Endothelial cell of umbilical vein (primary cell): ENCODE data around the gene COL6A3. TPM values are rescaled to one million over a fixed set of nuclear protein-coding genes. Genes with fewer than 3 reads are reported as not detected.

Source experiments
- BruUV-seq: library from RNA; stranded (reverse); fragments of 400-500 nt; replicated peaks from 2 replicates; lab custom pipeline; 2021; lab: Mats Ljungman, UMichigan
- CTCF ChIA-PET: fragments of 300-600, 350-600 bp; sonication (Branson Sonifier 250); formaldehyde crosslinking; loops from one replicate; lab custom pipeline; 2021; ENCODE audit warnings: antibody characterized with exemption, inconsistent platforms; lab: Charles Lee
- POLR2A ChIA-PET: fragments of 300-600, 350-600 bp; sonication (Branson Sonifier 250); formaldehyde crosslinking; loops from one replicate; lab custom pipeline; 2021; ENCODE audit warnings: antibody characterized with exemption, inconsistent platforms; lab: Charles Lee
- DNase-seq: peaks from one replicate; pipeline ENCODE4 v3.0.0-alpha.2; 2011; ENCODE audit warnings: low read depth, low spot score
- FAIRE-seq: peaks from 2 replicates; lab custom pipeline; 2011; peaks lifted over from hg19 to GRCh38; lab: Jason Lieb, UNC
- H2AFZ ChIP-seq: 2 replicates; pipeline ENCODE4 v1.6.0; 2012; ENCODE audit warnings: low read depth, low read length, control low read depth, inconsistent platforms
- H3K27ac ChIP-seq: 2 replicates; pipeline ENCODE4 v1.5.1; 2011; ENCODE audit warnings: low read depth, mild to moderate bottlenecking, control low read depth, low read length, moderate library complexity; ENCODE audit not compliant: insufficient read depth
- H3K27me3 ChIP-seq, 2 experiments: 2 replicates each; pipeline versions ENCODE4 v1.6.0 to v1.6.1; 2011; ENCODE audit warnings: low read length in 2 of 2, mixed read lengths in 1 of 2; ENCODE audit not compliant: control insufficient read depth in 2 of 2, insufficient read depth in 2 of 2
- H3K36me3 ChIP-seq, 2 experiments: 2 replicates in 1 of 2; 3 replicates in 1 of 2; pipeline ENCODE4 v1.5.1; 2011; ENCODE audit warnings: low read length in 2 of 2, mild to moderate bottlenecking in 1 of 2, moderate library complexity in 1 of 2; ENCODE audit not compliant: control insufficient read depth in 2 of 2, insufficient read depth in 2 of 2; ENCODE audit errors: extremely low read depth in 1 of 2
- H3K4me1 ChIP-seq: 3 replicates; pipeline ENCODE4 v1.5.1; 2011; ENCODE audit warnings: mild to moderate bottlenecking, low read length; ENCODE audit not compliant: control insufficient read depth, insufficient read depth; ENCODE audit errors: extremely low read depth
- H3K4me2 ChIP-seq: 2 replicates; pipeline ENCODE4 v1.6.1; 2011; ENCODE audit warnings: low read length, control low read depth, mixed read lengths; ENCODE audit not compliant: insufficient read depth
- H3K4me3 ChIP-seq, 3 experiments: fragments of 200-600 bp in 1 of 3; sonication (generic), shearing (Covaris generic) in 1 of 3; replicated peaks in 1 of 3; 2 replicates each; pipeline ENCODE4 v1.5.1; 2011 to 2016; ENCODE audit warnings: control low read depth in 3 of 3, low read length in 3 of 3, mild to moderate bottlenecking in 2 of 3, inconsistent platforms in 1 of 3, low read depth in 1 of 3, moderate library complexity in 1 of 3; ENCODE audit not compliant: insufficient read depth in 1 of 3
- H3K79me2 ChIP-seq: 2 replicates; pipeline ENCODE4 v1.6.0; 2012; ENCODE audit warnings: low read length, inconsistent platforms; ENCODE audit not compliant: control insufficient read depth, insufficient read depth
- H3K9ac ChIP-seq: replicated peaks from 2 replicates; pipeline ENCODE3; 2011; ENCODE audit warnings: low read length, control low read depth; ENCODE audit not compliant: insufficient read depth; ENCODE audit errors: extremely low read depth
- H3K9me1 ChIP-seq: replicated peaks from 3 replicates; pipeline ENCODE4 v1.6.0; 2011; ENCODE audit warnings: mild to moderate bottlenecking, low read length; ENCODE audit not compliant: control insufficient read depth, insufficient read depth; ENCODE audit errors: extremely low read depth
- H3K9me3 ChIP-seq: replicated peaks from 2 replicates; pipeline ENCODE4 v1.5.1; 2012; ENCODE audit warnings: low read length, inconsistent platforms; ENCODE audit not compliant: control insufficient read depth, insufficient read depth
- H4K20me1 ChIP-seq: replicated peaks from 2 replicates; pipeline ENCODE3; 2011; ENCODE audit warnings: mild to moderate bottlenecking, low read length; ENCODE audit not compliant: control insufficient read depth, insufficient read depth; ENCODE audit errors: extremely low read depth
- EZH2 ChIP-seq: IDR thresholded peaks from 2 replicates; pipeline ENCODE4 v1.6.1; 2012; ENCODE audit warnings: borderline replicate concordance, low read depth, mild to moderate bottlenecking, moderate library complexity, low read length, inconsistent platforms; ENCODE audit not compliant: severe bottlenecking
- FOS ChIP-seq: IDR thresholded peaks from 2 replicates; pipeline ENCODE4 v1.6.1; 2011; ENCODE audit warnings: mild to moderate bottlenecking, low read length, moderate library complexity, borderline replicate concordance; ENCODE audit not compliant: insufficient read depth
- GATA2 ChIP-seq: IDR thresholded peaks from 2 replicates; pipeline ENCODE4 v1.7.0; 2011; ENCODE audit warnings: low read depth, mild to moderate bottlenecking, moderate library complexity, mixed read lengths, low read length; ENCODE audit not compliant: insufficient read length, insufficient read depth
- JUN ChIP-seq: IDR thresholded peaks from 2 replicates; pipeline ENCODE4 v1.6.1; 2011; ENCODE audit warnings: borderline replicate concordance, low read depth; ENCODE audit not compliant: insufficient read length, insufficient read depth
- MAX ChIP-seq: IDR thresholded peaks from 2 replicates; pipeline ENCODE4 v1.6.1; 2011; ENCODE audit not compliant: insufficient read depth, insufficient read length
- MYC ChIP-seq: IDR thresholded peaks from one replicate; pipeline ENCODE4 v1.6.1; 2011; ENCODE audit warnings: mild to moderate bottlenecking, low read depth, low read length
- POLR2A ChIP-seq: IDR thresholded peaks from 2 replicates; pipeline ENCODE4 v1.6.1; 2012; ENCODE audit warnings: low read depth, mild to moderate bottlenecking, control low read depth, low read length
- POLR2AphosphoS5 ChIP-seq: IDR thresholded peaks from 2 replicates; pipeline ENCODE4 v1.6.1; 2012; ENCODE audit warnings: low read depth, mild to moderate bottlenecking, control low read depth, low read length, moderate library complexity; ENCODE audit not compliant: insufficient read depth
- dilution Hi-C: fragments of 300-500 bp; cut with MboI; formaldehyde crosslinking; loops from one replicate; pipeline ENCODE4 v1.15.0; 2019; ENCODE audit warnings: low sequenced_read_pairs; ENCODE audit not compliant: extremely low pct_ligation_motif_present
- intact Hi-C: fragments of 100-400 bp; cut with micrococcal nuclease; formaldehyde crosslinking; loops from one replicate; pipeline ENCODE4 v1.10.0; 2022
- polyA plus RNA-seq, 4 experiments: library from polyadenylated mRNA; depleted of rRNA in 3 of 4; stranded (reverse) in 3 of 4; unstranded in 1 of 4; fragments of >200 nt; gene quantifications; 2 replicates each; pipeline versions ENCODE4 v1.2.1 to v1.2.3, GENCODE V29; 2011 to 2012; ENCODE audit warnings: missing spikeins in 1 of 4
- total RNA-seq: library from RNA; stranded (reverse); gene quantifications from 2 replicates; pipeline ENCODE4 v1.2.3, GENCODE V29; 2021
- TF ChIP-seq, protein P1 (sequence below), 2 donors: IDR thresholded peaks; 1 replicate in 1 of 2; 2 replicates in 1 of 2; pipeline ENCODE4 v1.5.1; 2011; ENCODE audit warnings: low read length in 2 of 2, mild to moderate bottlenecking in 2 of 2, moderate library complexity in 2 of 2, control low read depth in 1 of 2, inconsistent platforms in 1 of 2, low read depth in 1 of 2; ENCODE audit not compliant: insufficient read depth in 1 of 2; ENCODE audit errors: extremely low read depth in 1 of 2

Gene COL6A3
- total and polyA plus RNA-seq, 2 donors (not counting 3 experiments of a cell fraction or from before 2014, with no cell fraction given), result 0.03 TPM; not detected in 1

GRCh38 chr2:237290261-237290660, 123.7 kb downstream of the COL6A3 start:
- Histone ChIP-seq H3K9me1 (no peaks in the 10 kb centered on the region), H3K36me3 (no peaks in the 10 kb centered on the region), H3K9me3 (no peaks in the 10 kb centered on the region), H3K4me1 (peaks cover 35% of the 10 kb centered on the region), H3K4me2 (no peak overlapping the region), H4K20me1 (no peaks in the 10 kb centered on the region), H3K79me2 (no peaks in the 10 kb centered on the region), H3K27ac (no peak overlapping the region), H3K4me3 (no peak overlapping the region), H2AFZ (no peak overlapping the region), H3K27me3 (no peaks in the 10 kb centered on the region), H3K9ac (no peak overlapping the region)
- CTCF ChIA-PET, result interaction anchor here (0.8 to 1.8 kb wide), 3 partner anchors 125 to 282 kb away, joined by 3 to 6 read pairs (median 3); no protein-coding TSS in a partner anchor
- BruUV-seq, result no TSS peak
- intact Hi-C loops, result loop anchor here (2.0 to 5.0 kb wide), 2 partner anchors 133 to 187 kb away; no protein-coding TSS in a partner anchor
- POLR2A ChIA-PET, result no interaction called here
- dilution Hi-C loops, result no loop called here
- no peak for DNase-seq
- TF ChIP-seq, protein P1, sequence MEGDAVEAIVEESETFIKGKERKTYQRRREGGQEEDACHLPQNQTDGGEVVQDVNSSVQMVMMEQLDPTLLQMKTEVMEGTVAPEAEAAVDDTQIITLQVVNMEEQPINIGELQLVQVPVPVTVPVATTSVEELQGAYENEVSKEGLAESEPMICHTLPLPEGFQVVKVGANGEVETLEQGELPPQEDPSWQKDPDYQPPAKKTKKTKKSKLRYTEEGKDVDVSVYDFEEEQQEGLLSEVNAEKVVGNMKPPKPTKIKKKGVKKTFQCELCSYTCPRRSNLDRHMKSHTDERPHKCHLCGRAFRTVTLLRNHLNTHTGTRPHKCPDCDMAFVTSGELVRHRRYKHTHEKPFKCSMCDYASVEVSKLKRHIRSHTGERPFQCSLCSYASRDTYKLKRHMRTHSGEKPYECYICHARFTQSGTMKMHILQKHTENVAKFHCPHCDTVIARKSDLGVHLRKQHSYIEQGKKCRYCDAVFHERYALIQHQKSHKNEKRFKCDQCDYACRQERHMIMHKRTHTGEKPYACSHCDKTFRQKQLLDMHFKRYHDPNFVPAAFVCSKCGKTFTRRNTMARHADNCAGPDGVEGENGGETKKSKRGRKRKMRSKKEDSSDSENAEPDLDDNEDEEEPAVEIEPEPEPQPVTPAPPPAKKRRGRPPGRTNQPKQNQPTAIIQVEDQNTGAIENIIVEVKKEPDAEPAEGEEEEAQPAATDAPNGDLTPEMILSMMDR (IDR thresholded peaks at IDR 0.05; ENCODE audit: extremely low read depth in 1 of 2, insufficient read depth in 1 of 2, low read depth in 1 of 2, low read length in 2 of 2), result no peak
- TF ChIP-seq FOS (no peak), EZH2 (no peak), POLR2AphosphoS5 (no peak), MAX (no peak), POLR2A (no peak), MYC (no peak), GATA2 (no peak), JUN (no peak)
- no peak for FAIRE-seq
